HG02763 (cell line): ENCODE data around the gene RLF.

Experiments
- ATAC-seq: cut with Tn5 transposase; IDR thresholded peaks from one replicate; pipeline ENCODE4 v1.9.1; 2021; ENCODE audit warnings: mild to moderate bottlenecking, moderate library complexity; ENCODE audit not compliant: unreplicated experiment

The RLF gene

GRCh38 chr1:40270152-40270834 is 109.1 kb downstream of the RLF start:
- no peak for ATAC-seq

GRCh38 chr1:40272653-40273213 is 111.5 kb downstream of the RLF start:
- ATAC-seq: no peak

GRCh38 chr1:40273547-40274166 is 112.5 kb downstream of the RLF start:
- no peak for ATAC-seq

- ATAC-seq: no peak
Observed at GRCh38 chr1:40274331-40274730, 113.1 kb downstream of the RLF start.

- ATAC-seq: no peak
Observed at GRCh38 chr1:40276122-40276521, 114.9 kb downstream of the RLF start.

GRCh38 chr1:40281853-40282252 is 120.7 kb downstream of the RLF start:
- no peak for ATAC-seq
